PC-3 (cell line): ENCODE measurements around the gene GPR37L1. TPM values are rescaled to one million over a fixed set of nuclear protein-coding genes. Genes with fewer than 3 reads are reported as not detected.

Experiments
- ATAC-seq: fragments of 200-7000 bp; cut with Tn5 transposase; 2 replicates; pipeline ENCODE4 v1.9.1; 2020; ENCODE audit warnings: mild to moderate bottlenecking, moderate library complexity
- BruUV-seq: library from RNA; stranded (reverse); fragments of 400-500 nt; replicated peaks from 2 replicates; lab custom pipeline; 2021; lab: Mats Ljungman, UMichigan
- CTCF ChIA-PET: fragments of 300-600 bp; sonication (Branson Sonifier 250); formaldehyde crosslinking; loops from one replicate; lab custom pipeline; 2022; ENCODE audit warnings: antibody characterized with exemption; lab: Charles Lee
- POLR2A ChIA-PET: fragments of 300-600 bp; sonication (Branson Sonifier 250); formaldehyde crosslinking; loops from one replicate; lab custom pipeline; 2022; ENCODE audit warnings: antibody characterized with exemption; ENCODE audit not compliant: unreplicated experiment; lab: Charles Lee
- DNase-seq: peaks from one replicate; pipeline ENCODE4 v3.0.0-alpha.2; 2015
- H2AFZ ChIP-seq: fragments of 300-600 bp; sonication (generic); 2 replicates; pipeline ENCODE4 v1.6.0; 2016; ENCODE audit warnings: antibody characterized with exemption, low read length
- H3F3A ChIP-seq: fragments of 300-600 bp; sonication (generic); one replicate; pipeline ENCODE4 v1.6.0; 2017; ENCODE audit warnings: antibody characterized with exemption, low read length, control low read depth, mild to moderate bottlenecking; ENCODE audit not compliant: unreplicated experiment
- H3K27ac ChIP-seq: fragments of 300-600 bp; sonication (generic); 2 replicates; pipeline ENCODE4 v1.5.1; 2016; ENCODE audit warnings: mild to moderate bottlenecking, low read length
- H3K27me3 ChIP-seq: fragments of 300-600 bp; sonication (generic); 2 replicates; pipeline ENCODE4 v1.6.1; 2016; ENCODE audit warnings: low read length, mixed read lengths
- H3K36me3 ChIP-seq: fragments of 300-600 bp; sonication (generic); 2 replicates; pipeline ENCODE4 v1.6.1; 2016; ENCODE audit warnings: low read depth, mixed run types, low read length, mixed read lengths
- H3K4me1 ChIP-seq: fragments of 300-600 bp; sonication (generic); 2 replicates; pipeline ENCODE4 v1.5.1; 2016; ENCODE audit warnings: low read length; ENCODE audit not compliant: insufficient read depth
- H3K4me2 ChIP-seq: fragments of 300-600 bp; sonication (generic); 2 replicates; pipeline ENCODE4 v1.6.0; 2016; ENCODE audit warnings: low read length
- H3K4me3 ChIP-seq: fragments of 300-600 bp; sonication (generic); 2 replicates; pipeline ENCODE4 v1.5.1; 2016; ENCODE audit warnings: mild to moderate bottlenecking, low read length, mixed read lengths
- H3K79me2 ChIP-seq: fragments of 300-600 bp; sonication (generic); 2 replicates; pipeline ENCODE4 v1.6.1; 2017; ENCODE audit warnings: low read length, mixed read lengths
- H3K9ac ChIP-seq: fragments of 300-600 bp; sonication (generic); 2 replicates; pipeline ENCODE4 v1.6.0; 2016; ENCODE audit warnings: mild to moderate bottlenecking, low read length
- H3K9me2 ChIP-seq: fragments of 300-600 bp; sonication (generic); replicated peaks from 2 replicates; pipeline ENCODE4 v1.6.1; 2016; ENCODE audit warnings: mixed run types, low read length, mixed read lengths
- H3K9me3 ChIP-seq: fragments of 300-600 bp; sonication (generic); 2 replicates; pipeline ENCODE4 v1.6.1; 2016; ENCODE audit warnings: low read length, mixed read lengths
- H4K20me1 ChIP-seq: fragments of 300-600 bp; sonication (generic); 2 replicates; pipeline ENCODE4 v1.6.1; 2016; ENCODE audit warnings: low read length, mixed read lengths
- CTCF ChIP-seq: fragments of 300-600 bp; sonication (generic); conservative IDR thresholded peaks from 2 replicates; pipeline ENCODE4 v1.5.1; 2017; ENCODE audit warnings: antibody characterized with exemption, low read depth, mild to moderate bottlenecking, low read length
- EZH2 ChIP-seq: fragments of 300-600 bp; sonication (generic); IDR thresholded peaks from one replicate; pipeline ENCODE4 v1.6.1; 2017; ENCODE audit warnings: antibody characterized with exemption, mild to moderate bottlenecking, low read length; ENCODE audit not compliant: unreplicated experiment
- EZH2phosphoT487 ChIP-seq: fragments of 300-600 bp; sonication (generic); IDR thresholded peaks from 2 replicates; pipeline ENCODE4 v1.6.1; 2018; ENCODE audit warnings: mild to moderate bottlenecking, antibody characterized with exemption, low read length, borderline replicate concordance
- intact Hi-C: fragments of 100-400 bp; cut with micrococcal nuclease; formaldehyde crosslinking; loops from 2 replicates; pipeline ENCODE4 v1.9.0; 2023
- total RNA-seq: library from RNA; depleted of rRNA; stranded (reverse); fragments of >200 nt; gene quantifications from 2 replicates; pipeline ENCODE4 v1.2.3, GENCODE V29; 2014

The GPR37L1 gene
- total RNA-seq, 1 experiment from 2014 or later: 0.04 TPM

GRCh38 chr1:202126426-202126825, 3.7 kb downstream of the GPR37L1 start:
- no peaks in the 10 kb centered on the region for H3K9me2 ChIP-seq
- no peaks in the 10 kb centered on the region for H3K79me2 ChIP-seq
- CTCF ChIA-PET: no interaction called here
- H3F3A ChIP-seq: no peaks in the 10 kb centered on the region
- H3K27ac ChIP-seq: no peak overlapping the region
- H3K4me3 ChIP-seq: no peak overlapping the region
- no peaks in the 10 kb centered on the region for H3K9me3 ChIP-seq
- DNase-seq (no peak), ATAC-seq (no peak)
- no peaks in the 10 kb centered on the region for H4K20me1 ChIP-seq
- TF ChIP-seq EZH2phosphoT487: no peak
- no peak for TF ChIP-seq EZH2
- TF ChIP-seq CTCF: no peak
- intact Hi-C loops: no loop called here
- H3K4me1 ChIP-seq: no peaks in the 10 kb centered on the region
- H3K27me3 ChIP-seq: no peaks in the 10 kb centered on the region
- H3K9ac ChIP-seq: no peak overlapping the region
- H3K36me3 ChIP-seq: no peaks in the 10 kb centered on the region
- H2AFZ ChIP-seq: no peak overlapping the region
- BruUV-seq: no TSS peak
- no peak overlapping the region for H3K4me2 ChIP-seq
- POLR2A ChIA-PET: no interaction called here

DNA sequence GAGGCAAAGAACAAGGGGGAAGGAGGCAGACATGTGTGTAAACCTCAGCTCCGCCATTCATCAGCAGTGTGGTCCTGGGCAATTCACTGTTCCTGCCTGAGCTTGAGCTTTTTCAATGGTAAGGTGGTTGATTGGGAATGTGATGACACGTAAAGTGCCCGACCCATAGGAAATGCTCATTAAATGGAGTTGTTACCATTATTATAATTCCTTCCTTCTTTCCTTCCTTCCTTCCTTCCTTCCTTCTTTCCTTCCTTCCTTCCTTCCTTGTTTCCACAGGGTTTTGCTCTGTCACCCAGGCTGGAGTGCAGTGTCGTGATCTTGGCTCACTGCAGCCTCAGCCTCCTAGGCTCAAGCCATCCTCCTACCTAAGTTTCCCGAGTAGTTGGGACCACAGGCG, 4.3 kb downstream of the GPR37L1 start:
- H3K27ac ChIP-seq: no peak overlapping the region
- TF ChIP-seq EZH2: no peak
- TF ChIP-seq EZH2phosphoT487: no peak
- TF ChIP-seq CTCF: no peak
- H4K20me1 ChIP-seq: no peaks in the 10 kb centered on the region
- H3K4me2 ChIP-seq: no peak overlapping the region
- no peaks in the 10 kb centered on the region for H3K9me3 ChIP-seq
- H3K36me3 ChIP-seq: no peaks in the 10 kb centered on the region
- DNase-seq: no peak
- no peaks in the 10 kb centered on the region for H3F3A ChIP-seq
- H3K9ac ChIP-seq: no peak overlapping the region
- BruUV-seq: no TSS peak
- ChIA-PET CTCF (no interaction called here), POLR2A (no interaction called here)
- intact Hi-C loops: no loop called here
- no peak overlapping the region for H3K4me3 ChIP-seq
- ATAC-seq: no peak
- H2AFZ ChIP-seq: no peak overlapping the region
- H3K27me3 ChIP-seq: no peaks in the 10 kb centered on the region
- H3K9me2 ChIP-seq: no peaks in the 10 kb centered on the region
- no peaks in the 10 kb centered on the region for H3K79me2 ChIP-seq
- H3K4me1 ChIP-seq: no peaks in the 10 kb centered on the region

DNA sequence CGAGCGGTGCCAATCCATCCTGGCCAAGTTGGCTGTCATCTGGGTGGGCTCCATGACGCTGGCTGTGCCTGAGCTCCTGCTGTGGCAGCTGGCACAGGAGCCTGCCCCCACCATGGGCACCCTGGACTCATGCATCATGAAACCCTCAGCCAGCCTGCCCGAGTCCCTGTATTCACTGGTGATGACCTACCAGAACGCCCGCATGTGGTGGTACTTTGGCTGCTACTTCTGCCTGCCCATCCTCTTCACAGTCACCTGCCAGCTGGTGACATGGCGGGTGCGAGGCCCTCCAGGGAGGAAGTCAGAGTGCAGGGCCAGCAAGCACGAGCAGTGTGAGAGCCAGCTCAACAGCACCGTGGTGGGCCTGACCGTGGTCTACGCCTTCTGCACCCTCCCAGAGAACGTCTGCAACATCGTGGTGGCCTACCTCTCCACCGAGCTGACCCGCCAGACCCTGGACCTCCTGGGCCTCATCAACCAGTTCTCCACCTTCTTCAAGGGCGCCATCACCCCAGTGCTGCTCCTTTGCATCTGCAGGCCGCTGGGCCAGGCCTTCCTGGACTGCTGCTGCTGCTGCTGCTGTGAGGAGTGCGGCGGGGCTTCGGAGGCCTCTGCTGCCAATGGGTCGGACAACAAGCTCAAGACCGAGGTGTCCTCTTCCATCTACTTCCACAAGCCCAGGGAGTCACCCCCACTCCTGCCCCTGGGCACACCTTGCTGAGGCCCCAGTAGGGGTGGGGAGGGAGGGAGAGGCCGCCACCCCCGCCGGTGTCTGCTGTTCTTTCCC, 5.3 kb downstream of the GPR37L1 start:
- H3K79me2 ChIP-seq: no peaks in the 10 kb centered on the region
- BruUV-seq: no TSS peak
- H3K27me3 ChIP-seq: no peaks in the 10 kb centered on the region
- ATAC-seq (no peak), DNase-seq (no peak)
- no peak overlapping the region for H3K4me2 ChIP-seq
- H3K9me2 ChIP-seq: no peaks in the 10 kb centered on the region
- H3K4me3 ChIP-seq: no peak overlapping the region
- H2AFZ ChIP-seq: no peak overlapping the region
- no peaks in the 10 kb centered on the region for H3K36me3 ChIP-seq
- no peak overlapping the region for H3K27ac ChIP-seq
- CTCF ChIA-PET: no interaction called here
- TF ChIP-seq EZH2 (no peak), CTCF (no peak), EZH2phosphoT487 (no peak)
- intact Hi-C loops: no loop called here
- no peaks in the 10 kb centered on the region for H3K9me3 ChIP-seq
- no peak overlapping the region for H3K9ac ChIP-seq
- no peaks in the 10 kb centered on the region for H3F3A ChIP-seq
- H4K20me1 ChIP-seq: no peaks in the 10 kb centered on the region
- H3K4me1 ChIP-seq: no peaks in the 10 kb centered on the region
- POLR2A ChIA-PET: no interaction called here
